ENCODE results near the gene BOLA1. TPM values are rescaled to one million over a fixed set of nuclear protein-coding genes. Genes with fewer than 3 reads are reported as not detected.
A peak's percentile ranks its signal among the peaks of the same experiment; 100 is the strongest.
"Not testable (repeated sequence)": the region's sequence is repeated elsewhere in the genome, so short reads cannot be mapped to it uniquely, and the experiment has no call there.

Gene BOLA1
- total RNA-seq, 1 experiment from 2014 or later = 12.3 TPM

- no peak overlapping the region for H3K4me3 ChIP-seq
- no peak for DNase-seq (ENCODE audit: low read depth in 1 of 2, low spot score in 2 of 2)
- no peaks in the 10 kb centered on the region for H3K27me3 ChIP-seq (replicated peaks)
- no peaks in the 10 kb centered on the region for H3K9me3 ChIP-seq (replicated peaks)
- H3K4me1 ChIP-seq (replicated peaks) = peaks cover 28% of the 10 kb centered on the region
- H3K36me3 ChIP-seq = peaks cover 37% of the 10 kb centered on the region
- peak overlapping the region; percentile 29; the same call in 1 of the 2 replicates for H3K27ac ChIP-seq
Observed at GRCh38 chr1:149931212-149931790, 31.9 kb downstream of the BOLA1 start.

GRCh38 chr1:149932474-149932873 lies 33.1 kb downstream of the BOLA1 start:
- DNase-seq (ENCODE audit: low read depth in 1 of 2, low spot score in 2 of 2) = no peak
- Histone ChIP-seq H3K4me1 (replicated peaks) (peaks cover 32% of the 10 kb centered on the region), H3K4me3 (no peak overlapping the region), H3K36me3 (peaks cover 29% of the 10 kb centered on the region), H3K27me3 (replicated peaks) (no peaks in the 10 kb centered on the region), H3K9me3 (replicated peaks) (no peaks in the 10 kb centered on the region), H3K27ac (no peak overlapping the region)

- H3K27me3 ChIP-seq (replicated peaks) = no peaks in the 10 kb centered on the region
- DNase-seq (ENCODE audit: low read depth in 1 of 2, low spot score in 2 of 2) = no peak
Observed at GRCh38 chr1:149933208-149933607, 33.8 kb downstream of the BOLA1 start.

GRCh38 chr1:149934356-149934755 lies 35.0 kb downstream of the BOLA1 start:
- no peak overlapping the region for H3K4me3 ChIP-seq
- no peak overlapping the region for H3K27ac ChIP-seq
- H3K36me3 ChIP-seq = peaks cover 26% of the 10 kb centered on the region
- no peaks in the 10 kb centered on the region for H3K9me3 ChIP-seq (replicated peaks)
- DNase-seq (ENCODE audit: low read depth in 1 of 2, low spot score in 2 of 2) = no peak
- no peaks in the 10 kb centered on the region for H3K27me3 ChIP-seq (replicated peaks)
- H3K4me1 ChIP-seq (replicated peaks) = peaks cover 42% of the 10 kb centered on the region

More at GRCh38 chr1:149933208-149933607, 33.8 kb downstream of the BOLA1 start:
- Histone ChIP-seq H3K27ac (no peak overlapping the region), H3K9me3 (replicated peaks) (no peaks in the 10 kb centered on the region), H3K36me3 (peaks cover 29% of the 10 kb centered on the region), H3K4me3 (no peak overlapping the region), H3K4me1 (replicated peaks) (peaks cover 38% of the 10 kb centered on the region)

- peak in 1 of 2 experiments; percentile 44 for DNase-seq (ENCODE audit: low read depth in 1 of 2, low spot score in 2 of 2)
- Histone ChIP-seq H3K27ac (no peak within 1 kb of the TSS; the same call in 1 of the 2 replicates), H3K36me3 (peaks cover 18% of the 10 kb centered on the region), H3K27me3 (replicated peaks) (no peaks in the 10 kb centered on the region), H3K9me3 (replicated peaks) (no peaks in the 10 kb centered on the region), H3K4me1 (replicated peaks) (peaks cover 44% of the 10 kb centered on the region), H3K4me3 (peak within 1 kb of the TSS; percentile 41)
Observed at GRCh38 chr1:149936170-149936991, 37.0 kb downstream of the BOLA1 start, which contains the start of gene MTMR11. Gene MTMR11, minus strand, starts transcription at chr1:149936879. Its CDS starts 232 bp downstream, at chr1:149936647.

- peak in 1 of 2 experiments; percentile 36 for DNase-seq (ENCODE audit: low read depth in 1 of 2, low spot score in 2 of 2)
- Histone ChIP-seq H3K4me3 (peak overlapping the region; percentile 41), H3K27ac (no peak overlapping the region; the same call in 1 of the 2 replicates), H3K27me3 (replicated peaks) (no peaks in the 10 kb centered on the region), H3K9me3 (replicated peaks) (no peaks in the 10 kb centered on the region), H3K4me1 (replicated peaks) (peaks cover 39% of the 10 kb centered on the region), H3K36me3 (peaks cover 12% of the 10 kb centered on the region)
Observed at GRCh38 chr1:149936992-149937705, 37.8 kb downstream of the BOLA1 start.

- no peak for DNase-seq (ENCODE audit: low read depth in 1 of 2, low spot score in 2 of 2)
- Histone ChIP-seq H3K4me1 (replicated peaks) (peaks cover 39% of the 10 kb centered on the region), H3K27ac (no peak overlapping the region), H3K36me3 (peaks cover 8% of the 10 kb centered on the region), H3K9me3 (replicated peaks) (no peaks in the 10 kb centered on the region), H3K27me3 (replicated peaks) (no peaks in the 10 kb centered on the region), H3K4me3 (no peak overlapping the region)
Observed at GRCh38 chr1:149937759-149938158, 38.4 kb downstream of the BOLA1 start.

GRCh38 chr1:149938668-149939003 lies 39.3 kb downstream of the BOLA1 start:
- DNase-seq (ENCODE audit: low read depth in 1 of 2, low spot score in 2 of 2); H3K27ac ChIP-seq; H3K27me3 ChIP-seq (replicated peaks); H3K36me3 ChIP-seq; H3K9me3 ChIP-seq (replicated peaks): not testable (repeated sequence)
- peaks cover 39% of the 10 kb centered on the region for H3K4me1 ChIP-seq (replicated peaks)
- peak overlapping the region; percentile 17 for H3K4me3 ChIP-seq

GRCh38 chr1:149940427-149940826 lies 41.1 kb downstream of the BOLA1 start:
- Histone ChIP-seq H3K27ac (no peak overlapping the region), H3K36me3 (peaks cover 20% of the 10 kb centered on the region)

GRCh38 chr1:149942207-149942606 lies 42.8 kb downstream of the BOLA1 start:
- no peak for DNase-seq (ENCODE audit: low read depth in 1 of 2, low spot score in 2 of 2)
- no peak overlapping the region for H3K27ac ChIP-seq
- peaks cover 34% of the 10 kb centered on the region for H3K36me3 ChIP-seq
- peaks cover 26% of the 10 kb centered on the region for H3K4me1 ChIP-seq (replicated peaks)
- no peak overlapping the region for H3K4me3 ChIP-seq
- no peaks in the 10 kb centered on the region for H3K9me3 ChIP-seq (replicated peaks)
- no peaks in the 10 kb centered on the region for H3K27me3 ChIP-seq (replicated peaks)

More at GRCh38 chr1:149940427-149940826, 41.1 kb downstream of the BOLA1 start:
- no peak overlapping the region for H3K4me3 ChIP-seq
- H3K9me3 ChIP-seq (replicated peaks) = no peaks in the 10 kb centered on the region
- H3K4me1 ChIP-seq (replicated peaks) = peaks cover 39% of the 10 kb centered on the region
- no peak for DNase-seq (ENCODE audit: low read depth in 1 of 2, low spot score in 2 of 2)
- no peaks in the 10 kb centered on the region for H3K27me3 ChIP-seq (replicated peaks)

- H3K27me3 ChIP-seq (replicated peaks) = no peaks in the 10 kb centered on the region
- DNase-seq (ENCODE audit: low read depth in 1 of 2, low spot score in 2 of 2) = no peak
- no peak overlapping the region for H3K4me3 ChIP-seq
- H3K4me1 ChIP-seq (replicated peaks) = peaks cover 19% of the 10 kb centered on the region
- H3K36me3 ChIP-seq = peaks cover 38% of the 10 kb centered on the region
- no peak overlapping the region for H3K27ac ChIP-seq
- no peaks in the 10 kb centered on the region for H3K9me3 ChIP-seq (replicated peaks)
Observed at GRCh38 chr1:149942885-149943284, 43.5 kb downstream of the BOLA1 start.

GRCh38 chr1:149945206-149945605 lies 45.8 kb downstream of the BOLA1 start:
- H3K36me3 ChIP-seq = peaks cover 58% of the 10 kb centered on the region
- H3K4me3 ChIP-seq = no peak overlapping the region
- H3K9me3 ChIP-seq (replicated peaks) = no peaks in the 10 kb centered on the region
- DNase-seq (ENCODE audit: low read depth in 1 of 2, low spot score in 2 of 2) = no peak
- no peaks in the 10 kb centered on the region for H3K27me3 ChIP-seq (replicated peaks)
- no peak overlapping the region for H3K27ac ChIP-seq
- no peaks in the 10 kb centered on the region for H3K4me1 ChIP-seq (replicated peaks)

GRCh38 chr1:149949911-149950310 lies 50.5 kb downstream of the BOLA1 start:
- Histone ChIP-seq H3K36me3 (peaks cover 73% of the 10 kb centered on the region), H3K4me1 (replicated peaks) (no peaks in the 10 kb centered on the region)

More at GRCh38 chr1:149949911-149950310, 50.5 kb downstream of the BOLA1 start:
- Histone ChIP-seq H3K27me3 (replicated peaks) (no peaks in the 10 kb centered on the region), H3K4me3 (no peak overlapping the region), H3K27ac (no peak overlapping the region), H3K9me3 (replicated peaks) (no peaks in the 10 kb centered on the region)
- no peak for DNase-seq (ENCODE audit: low read depth in 1 of 2, low spot score in 2 of 2)

All from SJSA1 (cell line).